AG09309 (cell line): ENCODE data around the gene NAALADL2.
A peak's percentile ranks its signal among the peaks of the same experiment; 100 is the strongest.

ENCODE experiments used
- DNase-seq: peaks from one replicate; pipeline ENCODE4 v3.0.0-alpha.2; 2010; ENCODE audit warnings: low read depth
- H3K4me3 ChIP-seq: 2 replicates; pipeline ENCODE4 v1.5.1; 2011; ENCODE audit warnings: mild to moderate bottlenecking, low read depth, low read length, moderate library complexity; ENCODE audit not compliant: control insufficient read depth
- TF ChIP-seq, protein P1 (sequence below): IDR thresholded peaks from 2 replicates; pipeline ENCODE4 v1.5.1; 2011; ENCODE audit warnings: mild to moderate bottlenecking, low read depth, low read length, inconsistent platforms; ENCODE audit not compliant: insufficient read depth, control insufficient read depth; ENCODE audit errors: missing control alignments

NAALADL2 gene

DNA sequence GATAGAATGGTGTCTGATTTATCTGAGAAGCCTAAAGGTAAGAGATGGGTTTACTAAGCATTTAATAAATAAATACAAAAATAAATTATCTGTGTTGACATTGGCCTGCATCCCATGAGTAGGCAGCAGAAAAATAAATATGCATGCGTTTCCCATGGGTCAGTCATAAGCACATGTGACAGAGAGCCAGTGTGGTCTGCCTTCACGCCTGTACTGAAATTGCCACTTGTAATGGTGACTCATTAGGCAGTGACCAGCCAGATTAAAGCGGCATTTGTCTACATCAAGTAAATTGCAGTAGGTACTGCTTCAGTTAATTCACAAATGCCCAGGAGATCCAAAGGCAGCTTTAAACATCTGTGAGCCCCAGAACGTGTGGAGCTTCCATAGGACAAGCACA, 399.6 kb downstream of the NAALADL2 start:
- DNase-seq = no peak

DNA sequence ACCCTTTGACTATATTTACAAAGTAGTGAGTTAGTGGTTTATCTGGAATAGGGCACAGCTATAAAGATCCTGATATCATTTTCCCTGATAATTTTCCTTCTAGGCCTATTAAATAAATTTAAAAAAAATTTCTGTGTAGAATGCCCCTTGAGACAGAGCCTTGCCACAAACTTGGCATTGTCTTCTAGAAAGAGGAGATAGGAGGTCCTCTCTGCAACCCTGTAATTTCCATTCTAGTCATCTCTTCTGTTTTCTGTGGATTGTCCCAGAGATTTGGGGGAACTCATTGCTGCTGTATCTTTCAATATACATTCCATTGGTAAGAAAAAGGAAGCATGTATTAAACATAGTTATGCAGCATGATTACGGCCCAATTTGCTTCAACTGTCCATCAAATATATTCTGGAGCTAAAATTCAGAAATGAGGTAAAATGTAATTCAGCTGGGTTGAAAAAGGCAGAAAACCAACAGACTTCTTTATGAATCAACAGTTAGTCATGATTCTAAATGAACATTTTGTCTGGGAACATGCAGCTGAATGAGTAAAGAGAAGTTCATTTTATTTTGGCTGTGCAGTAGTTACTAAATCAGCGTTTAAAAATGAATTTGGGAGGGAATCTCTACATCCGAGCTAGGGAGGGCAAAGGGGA, 401.1 kb downstream of the NAALADL2 start:
- TF ChIP-seq, protein P1, sequence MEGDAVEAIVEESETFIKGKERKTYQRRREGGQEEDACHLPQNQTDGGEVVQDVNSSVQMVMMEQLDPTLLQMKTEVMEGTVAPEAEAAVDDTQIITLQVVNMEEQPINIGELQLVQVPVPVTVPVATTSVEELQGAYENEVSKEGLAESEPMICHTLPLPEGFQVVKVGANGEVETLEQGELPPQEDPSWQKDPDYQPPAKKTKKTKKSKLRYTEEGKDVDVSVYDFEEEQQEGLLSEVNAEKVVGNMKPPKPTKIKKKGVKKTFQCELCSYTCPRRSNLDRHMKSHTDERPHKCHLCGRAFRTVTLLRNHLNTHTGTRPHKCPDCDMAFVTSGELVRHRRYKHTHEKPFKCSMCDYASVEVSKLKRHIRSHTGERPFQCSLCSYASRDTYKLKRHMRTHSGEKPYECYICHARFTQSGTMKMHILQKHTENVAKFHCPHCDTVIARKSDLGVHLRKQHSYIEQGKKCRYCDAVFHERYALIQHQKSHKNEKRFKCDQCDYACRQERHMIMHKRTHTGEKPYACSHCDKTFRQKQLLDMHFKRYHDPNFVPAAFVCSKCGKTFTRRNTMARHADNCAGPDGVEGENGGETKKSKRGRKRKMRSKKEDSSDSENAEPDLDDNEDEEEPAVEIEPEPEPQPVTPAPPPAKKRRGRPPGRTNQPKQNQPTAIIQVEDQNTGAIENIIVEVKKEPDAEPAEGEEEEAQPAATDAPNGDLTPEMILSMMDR = no peak
- no peak for DNase-seq
- H3K4me3 ChIP-seq = no peak overlapping the region

More for the DNA sequence above, 399.6 kb downstream of the NAALADL2 start:
- H3K4me3 ChIP-seq = no peak overlapping the region
- TF ChIP-seq, protein P1 = no peak

DNA sequence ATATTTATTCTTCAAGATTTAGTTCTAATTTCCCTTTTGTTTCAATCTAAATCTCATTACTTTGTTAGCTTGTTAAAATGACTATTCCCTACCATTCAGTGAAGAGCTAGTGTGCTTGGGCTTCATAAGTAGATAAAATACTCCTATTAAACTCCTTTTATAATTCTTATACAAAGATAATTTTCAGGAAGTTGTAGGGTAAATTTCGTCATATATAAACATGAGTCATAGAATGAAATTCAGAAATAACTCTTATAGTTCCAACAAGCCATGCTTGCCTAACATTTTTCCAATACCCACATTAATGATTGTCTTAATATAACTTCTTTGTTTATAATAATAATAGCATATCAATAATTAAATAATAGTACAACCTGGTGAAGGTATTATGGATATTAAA, 407.3 kb downstream of the NAALADL2 start:
- peak; percentile 29 for DNase-seq
- TF ChIP-seq, protein P1 = no peak
- no peak overlapping the region for H3K4me3 ChIP-seq

DNA sequence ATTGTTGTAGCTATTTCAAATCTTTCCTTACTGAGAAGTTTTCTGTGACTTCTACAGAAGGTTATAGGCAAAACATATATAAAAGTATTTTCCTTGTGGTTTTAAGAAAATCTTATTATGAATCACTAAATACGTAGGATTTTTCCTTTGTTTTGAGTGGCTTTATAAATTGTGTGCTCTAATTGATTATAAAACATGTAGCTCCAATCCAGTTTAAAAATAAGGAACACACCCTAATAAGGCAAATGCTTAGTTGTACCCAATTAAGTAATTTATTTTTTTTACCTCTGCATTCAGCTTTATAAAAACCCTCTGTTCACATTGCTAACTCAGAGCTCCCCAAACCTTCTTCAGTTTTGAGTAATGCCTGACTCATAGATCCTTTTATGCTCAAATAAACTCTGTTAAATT, 408.0 kb downstream of the NAALADL2 start:
- no peak overlapping the region for H3K4me3 ChIP-seq
- peak; percentile 55 for DNase-seq
- TF ChIP-seq, protein P1 = no peak

DNA sequence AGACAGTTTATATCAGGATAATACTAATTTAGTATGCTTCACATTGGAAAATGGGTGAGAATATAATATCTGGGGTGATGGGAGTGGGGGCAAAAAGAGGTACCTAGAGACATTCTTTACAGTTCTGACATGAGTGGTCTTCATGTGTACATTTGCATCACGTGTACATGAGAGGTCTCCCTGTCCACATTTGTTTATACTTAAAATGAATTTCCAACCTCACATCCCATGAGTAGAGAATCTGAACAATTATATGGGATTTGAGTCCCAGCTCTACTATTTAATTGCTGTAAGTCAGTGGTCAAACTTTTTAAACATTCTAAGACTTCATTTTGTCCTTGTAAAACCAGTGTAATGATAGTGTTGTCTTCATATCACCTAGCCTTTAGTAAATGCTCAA, 408.4 kb downstream of the NAALADL2 start:
- H3K4me3 ChIP-seq = no peak overlapping the region
- TF ChIP-seq, protein P1 = no peak
- DNase-seq = no peak

DNA sequence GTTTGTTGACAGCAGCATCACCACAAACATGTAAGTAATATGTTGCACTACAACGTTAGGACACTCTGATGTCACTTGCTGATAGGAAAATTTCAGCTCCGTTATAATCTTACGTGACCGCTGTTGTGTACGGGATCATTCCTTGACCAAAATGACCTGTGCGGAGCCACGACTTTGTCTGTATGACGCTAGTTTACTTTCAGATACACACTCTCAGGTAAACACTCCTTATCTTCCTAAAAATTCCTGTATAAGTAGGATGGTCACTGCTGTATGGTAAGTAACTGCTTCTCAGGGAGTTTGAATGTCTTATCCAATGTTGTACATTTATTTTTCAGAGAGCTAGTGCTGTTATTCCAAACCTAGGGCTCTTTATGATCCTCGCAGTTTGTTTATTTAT, 410.3 kb downstream of the NAALADL2 start:
- H3K4me3 ChIP-seq = no peak overlapping the region
- TF ChIP-seq, protein P1 = no peak
- no peak for DNase-seq

DNA sequence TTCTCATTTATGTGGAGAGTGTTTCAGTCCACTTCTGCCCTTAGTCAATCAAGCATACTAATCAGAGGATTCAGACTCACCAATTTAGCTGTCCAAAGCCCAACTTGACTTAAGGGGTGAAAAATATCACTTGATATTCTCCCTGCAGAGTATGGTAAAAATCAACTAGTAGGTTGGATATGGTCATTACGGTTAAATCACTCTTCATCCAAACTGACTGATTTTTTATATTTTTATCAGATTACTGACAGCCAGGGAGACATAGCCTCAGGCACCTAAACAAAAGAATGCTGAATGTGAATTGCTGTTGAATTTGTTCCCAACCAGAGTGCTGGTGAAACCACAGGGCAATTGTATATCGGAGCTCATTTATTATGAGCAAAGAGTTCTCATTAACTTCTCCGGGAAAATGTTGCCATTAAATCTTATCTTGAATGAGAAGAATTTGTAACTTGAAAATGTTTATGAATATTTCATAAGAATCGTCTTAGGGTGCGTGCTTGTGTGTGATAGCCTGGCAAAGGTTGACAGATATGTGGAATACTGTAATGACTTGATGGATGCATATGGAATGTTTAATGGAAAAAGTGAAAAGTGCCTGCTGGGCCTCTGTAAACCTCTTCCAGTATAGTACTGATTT, 411.2 kb downstream of the NAALADL2 start:
- no peak overlapping the region for H3K4me3 ChIP-seq
- TF ChIP-seq, protein P1 = no peak
- peak; percentile 90 for DNase-seq
